ENCODE measurements around the gene EMD. TPM values are rescaled to one million over a fixed set of nuclear protein-coding genes. Genes with fewer than 3 reads are reported as not detected.
A peak's percentile ranks its signal among the peaks of the same experiment; 100 is the strongest.
"Not testable (repeated sequence)": the region's sequence is repeated elsewhere in the genome, so short reads cannot be mapped to it uniquely, and the experiment has no call there.

Gene EMD
- total RNA-seq = 10 to 100 TPM; 33.8 to 48.1 (median 45.6) TPM

DNA sequence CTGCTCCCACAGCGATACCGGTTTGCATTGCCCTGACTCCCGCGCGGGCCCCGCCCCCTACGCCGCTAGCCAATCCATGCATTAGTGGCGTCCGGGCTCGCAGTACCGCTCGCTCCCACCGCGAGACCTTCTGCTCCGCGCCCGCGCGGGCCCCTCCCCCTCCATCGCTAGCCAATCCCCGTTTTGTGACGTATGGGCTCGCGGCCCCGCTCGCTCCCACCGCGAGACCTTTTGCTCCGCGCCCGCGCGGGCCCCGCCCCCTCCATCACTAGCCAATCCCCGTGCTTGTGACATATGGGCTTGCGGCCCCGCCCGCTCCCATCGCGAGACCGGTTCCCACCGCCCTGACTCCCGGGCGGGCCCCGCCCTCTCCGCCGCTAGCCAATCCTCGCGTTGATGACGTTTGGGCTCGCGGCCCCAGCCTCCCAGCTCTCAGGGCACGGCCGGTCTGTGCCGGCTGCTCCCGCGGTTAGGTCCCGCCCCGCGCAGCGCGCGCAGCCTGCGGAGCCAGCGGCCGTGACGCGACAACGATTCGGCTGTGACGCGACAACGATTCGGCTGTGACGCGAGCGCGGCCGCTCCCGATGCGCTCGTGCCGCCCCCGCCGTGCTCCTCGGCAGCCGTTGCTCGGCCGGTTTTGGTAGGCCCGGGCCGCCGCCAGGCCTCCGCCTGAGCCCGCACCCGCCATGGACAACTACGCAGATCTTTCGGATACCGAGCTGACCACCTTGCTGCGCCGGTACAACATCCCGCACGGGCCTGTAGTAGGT, at the start of gene EMD:
Gene EMD, plus strand, starts transcription at position 497 of the 770 bp plus-strand sequence. Its CDS starts 190 bp downstream, at position 687.
- TF ChIP-seq POLR2A (IDR thresholded peaks at IDR 0.05) (peak; percentile 66), POLR2AphosphoS5 (IDR thresholded peaks at IDR 0.05) (peak; percentile 62 to 93 (median 77))
- TF ChIP-seq, protein P1, sequence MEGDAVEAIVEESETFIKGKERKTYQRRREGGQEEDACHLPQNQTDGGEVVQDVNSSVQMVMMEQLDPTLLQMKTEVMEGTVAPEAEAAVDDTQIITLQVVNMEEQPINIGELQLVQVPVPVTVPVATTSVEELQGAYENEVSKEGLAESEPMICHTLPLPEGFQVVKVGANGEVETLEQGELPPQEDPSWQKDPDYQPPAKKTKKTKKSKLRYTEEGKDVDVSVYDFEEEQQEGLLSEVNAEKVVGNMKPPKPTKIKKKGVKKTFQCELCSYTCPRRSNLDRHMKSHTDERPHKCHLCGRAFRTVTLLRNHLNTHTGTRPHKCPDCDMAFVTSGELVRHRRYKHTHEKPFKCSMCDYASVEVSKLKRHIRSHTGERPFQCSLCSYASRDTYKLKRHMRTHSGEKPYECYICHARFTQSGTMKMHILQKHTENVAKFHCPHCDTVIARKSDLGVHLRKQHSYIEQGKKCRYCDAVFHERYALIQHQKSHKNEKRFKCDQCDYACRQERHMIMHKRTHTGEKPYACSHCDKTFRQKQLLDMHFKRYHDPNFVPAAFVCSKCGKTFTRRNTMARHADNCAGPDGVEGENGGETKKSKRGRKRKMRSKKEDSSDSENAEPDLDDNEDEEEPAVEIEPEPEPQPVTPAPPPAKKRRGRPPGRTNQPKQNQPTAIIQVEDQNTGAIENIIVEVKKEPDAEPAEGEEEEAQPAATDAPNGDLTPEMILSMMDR (IDR thresholded peaks at IDR 0.05) = peak in 1 of 3 donors; percentile 18
- Histone ChIP-seq H3K36me3 (no peaks in the 10 kb centered on the region), H3K4me3 (peak within 1 kb of the TSS; percentile 76 to 79 (median 76)), H3K27me3 (peaks cover 0 to 14% of the 10 kb centered on the region in 2 donors), H3K4me1 (no peaks in the 10 kb centered on the region), H3K9me3 (no peaks in the 10 kb centered on the region), H3K27ac (peak within 1 kb of the TSS; percentile 97 to 99)
- intact Hi-C loops (cut with DNase I; ENCODE audit: low total_unique reads) = no loop called here
- peak; percentile 95 to 98 for DNase-seq (ENCODE audit: low spot score in 2 of 2)

DNA sequence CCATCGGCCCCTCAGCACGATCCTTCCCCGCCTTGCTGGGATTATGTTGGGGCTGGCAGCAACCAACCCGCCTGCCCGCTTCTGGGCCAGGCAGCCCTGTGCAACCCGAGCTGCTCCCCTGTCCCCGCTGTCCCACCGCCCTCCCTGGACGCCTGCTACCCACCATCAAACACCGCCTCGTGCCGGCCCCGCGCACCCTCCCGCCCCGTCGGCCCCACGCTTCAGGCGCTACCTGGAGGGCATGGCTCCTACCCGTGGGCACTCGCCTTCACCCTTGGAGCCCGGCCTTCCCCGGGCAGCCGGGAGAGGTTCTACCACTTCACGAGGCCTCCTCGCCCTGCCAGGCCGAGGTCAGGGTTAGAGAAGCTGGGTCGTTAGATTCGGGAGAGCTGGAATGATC, 46.5 kb upstream of the EMD start:
- DNase-seq (ENCODE audit: low spot score in 2 of 2) = no peak
- Histone ChIP-seq H3K27me3 (peaks cover 0 to 45% of the 10 kb centered on the region in 2 donors), H3K36me3 (no peaks in the 10 kb centered on the region), H3K27ac (no peak overlapping the region), H3K4me1 (no peaks in the 10 kb centered on the region), H3K4me3 (no peak overlapping the region), H3K9me3 (no peaks in the 10 kb centered on the region)
- TF ChIP-seq POLR2A (IDR thresholded peaks at IDR 0.05) (no peak), POLR2AphosphoS5 (IDR thresholded peaks at IDR 0.05) (no peak)
- TF ChIP-seq, protein P1 (IDR thresholded peaks at IDR 0.05) = no peak
- intact Hi-C loops (cut with DNase I; ENCODE audit: low total_unique reads) = no loop called here

DNA sequence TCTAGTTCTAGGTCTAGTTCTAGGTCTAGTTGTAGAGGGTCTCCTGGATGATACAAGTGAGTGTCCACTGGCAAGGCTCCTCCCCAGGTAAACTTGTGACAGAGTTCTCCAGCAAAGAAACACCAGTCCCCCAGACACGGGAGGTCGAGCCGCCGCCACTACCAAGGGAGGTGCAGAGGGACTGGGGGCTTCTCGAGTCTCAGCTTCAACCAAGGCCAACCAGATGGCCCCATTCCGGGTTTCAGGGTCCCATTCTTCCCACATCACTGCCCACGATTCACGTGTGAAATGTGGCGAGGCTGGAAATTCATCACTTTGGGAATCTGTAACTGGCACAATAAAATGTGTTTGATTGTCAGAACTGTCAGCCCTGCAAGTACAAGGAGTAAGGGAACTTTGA, 46.0 kb upstream of the EMD start:
- Histone ChIP-seq H3K36me3 (no peaks in the 10 kb centered on the region), H3K27ac (no peak overlapping the region), H3K9me3 (no peaks in the 10 kb centered on the region), H3K4me1 (no peaks in the 10 kb centered on the region), H3K4me3 (no peak overlapping the region), H3K27me3 (peaks cover 0 to 43% of the 10 kb centered on the region in 2 donors)
- TF ChIP-seq, protein P1 (IDR thresholded peaks at IDR 0.05) = no peak
- TF ChIP-seq POLR2A (IDR thresholded peaks at IDR 0.05) (no peak), POLR2AphosphoS5 (IDR thresholded peaks at IDR 0.05) (no peak)
- intact Hi-C loops (cut with DNase I; ENCODE audit: low total_unique reads) = no loop called here
- DNase-seq (ENCODE audit: low spot score in 2 of 2) = no peak

DNA sequence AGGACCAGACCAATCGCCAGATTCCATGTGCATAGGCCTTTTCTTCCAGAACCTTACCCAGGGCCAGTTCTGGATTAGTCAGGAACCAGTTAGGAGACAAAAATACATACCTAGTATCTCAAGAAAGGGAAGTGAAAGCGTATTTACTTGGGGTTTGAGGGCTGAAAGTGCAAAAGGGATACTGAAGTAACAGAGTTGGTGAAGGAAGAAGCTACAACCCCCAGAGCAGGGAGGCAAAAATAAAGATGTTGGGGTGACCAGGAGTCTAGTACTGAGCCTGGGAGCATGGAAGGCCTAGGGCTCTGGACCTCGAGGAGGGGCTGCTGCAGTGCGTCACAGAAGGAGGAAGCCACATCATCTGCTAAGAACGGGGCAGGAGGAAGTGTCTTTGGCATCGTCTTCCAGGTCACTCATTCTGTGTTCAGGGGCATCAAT, 45.2 kb upstream of the EMD start:
- Histone ChIP-seq H3K27ac (no peak overlapping the region), H3K27me3 (peaks cover 0 to 39% of the 10 kb centered on the region in 2 donors), H3K9me3 (no peaks in the 10 kb centered on the region), H3K36me3 (no peaks in the 10 kb centered on the region), H3K4me3 (no peak overlapping the region), H3K4me1 (no peaks in the 10 kb centered on the region)
- TF ChIP-seq POLR2AphosphoS5 (IDR thresholded peaks at IDR 0.05) (no peak), POLR2A (IDR thresholded peaks at IDR 0.05) (no peak)
- TF ChIP-seq, protein P1 (IDR thresholded peaks at IDR 0.05) = no peak
- intact Hi-C loops (cut with DNase I; ENCODE audit: low total_unique reads) = no loop called here
- no peak for DNase-seq (ENCODE audit: low spot score in 2 of 2)

DNA sequence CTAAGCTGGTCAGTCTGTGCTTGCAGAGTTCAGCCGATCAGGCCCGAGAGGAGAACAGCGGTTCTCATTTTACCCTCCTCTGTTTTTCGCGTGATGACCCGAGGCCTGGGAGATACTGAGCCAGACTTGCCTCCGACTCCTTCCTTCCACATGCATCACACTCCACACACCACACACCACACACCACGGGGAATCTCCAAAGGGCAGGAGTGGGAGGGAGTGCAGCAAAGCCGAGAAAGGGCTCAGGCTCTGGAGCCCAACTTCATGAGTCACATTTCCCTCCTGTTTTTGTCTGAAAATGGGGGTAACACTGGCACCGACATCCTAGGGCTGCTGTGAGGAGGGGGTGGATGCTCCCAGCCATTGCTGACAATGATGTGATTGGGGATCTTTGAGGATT, 44.6 kb upstream of the EMD start:
- intact Hi-C loops (cut with DNase I; ENCODE audit: low total_unique reads) = no loop called here
- Histone ChIP-seq H3K9me3 (no peaks in the 10 kb centered on the region), H3K4me3 (no peak overlapping the region), H3K27ac (no peak overlapping the region), H3K4me1 (no peaks in the 10 kb centered on the region), H3K27me3 (peaks cover 0 to 36% of the 10 kb centered on the region in 2 donors), H3K36me3 (no peaks in the 10 kb centered on the region)
- DNase-seq (ENCODE audit: low spot score in 2 of 2) = no peak
- TF ChIP-seq POLR2AphosphoS5 (IDR thresholded peaks at IDR 0.05) (no peak), POLR2A (IDR thresholded peaks at IDR 0.05) (no peak)
- TF ChIP-seq, protein P1 (IDR thresholded peaks at IDR 0.05) = no peak

DNA sequence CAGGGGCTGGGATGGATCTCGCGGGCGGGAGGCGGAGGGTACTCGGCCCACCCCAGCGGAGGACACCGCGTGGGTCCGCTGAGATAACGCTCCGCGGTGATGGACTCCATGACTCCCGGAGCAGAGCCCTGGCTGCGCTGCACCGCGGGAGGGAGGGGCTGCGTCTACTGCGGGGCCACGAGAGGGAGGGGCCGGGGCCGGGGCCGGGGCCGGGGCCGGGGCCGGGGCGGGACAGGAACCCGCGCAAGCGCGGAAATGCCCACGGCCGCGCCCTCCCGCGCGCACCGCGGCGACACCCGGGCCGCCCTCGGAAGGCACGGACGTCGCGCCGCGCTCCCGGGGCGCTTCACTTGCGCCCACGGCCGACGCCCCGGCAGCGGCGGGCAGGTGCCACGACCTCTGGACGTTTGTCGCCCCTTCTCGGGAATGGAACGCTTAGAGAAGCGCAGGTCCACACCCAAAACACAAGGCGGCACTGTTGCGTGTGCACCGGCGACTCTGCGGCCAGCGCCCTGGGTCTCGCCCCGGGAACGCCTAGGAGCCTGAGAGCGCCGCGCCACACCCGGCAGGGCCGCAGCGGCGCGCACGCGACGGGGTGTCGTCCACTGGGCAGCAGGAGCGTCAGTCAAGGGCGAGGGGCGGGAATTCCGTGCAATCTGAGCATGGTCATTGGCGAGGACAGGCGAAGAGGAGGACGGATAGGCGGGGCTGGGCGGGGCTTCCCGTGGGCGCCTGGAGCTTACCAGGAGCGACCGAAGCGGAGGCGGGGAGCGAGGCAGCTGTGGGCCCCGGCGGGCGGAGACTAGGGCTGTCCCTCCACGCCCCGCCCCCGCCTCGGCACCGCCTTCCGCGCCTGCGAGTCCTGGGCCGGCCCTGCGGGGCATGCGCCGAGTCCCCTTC, 37.4 kb upstream of the EMD start:
- H3K36me3 ChIP-seq; intact Hi-C loops (cut with DNase I; ENCODE audit: low total_unique reads); DNase-seq (ENCODE audit: low spot score in 2 of 2); H3K27ac ChIP-seq; H3K27me3 ChIP-seq; H3K9me3 ChIP-seq; H3K4me1 ChIP-seq: not testable (repeated sequence)
- H3K4me3 ChIP-seq = peak overlapping the region in 1 of 3 donors; percentile 28

DNA sequence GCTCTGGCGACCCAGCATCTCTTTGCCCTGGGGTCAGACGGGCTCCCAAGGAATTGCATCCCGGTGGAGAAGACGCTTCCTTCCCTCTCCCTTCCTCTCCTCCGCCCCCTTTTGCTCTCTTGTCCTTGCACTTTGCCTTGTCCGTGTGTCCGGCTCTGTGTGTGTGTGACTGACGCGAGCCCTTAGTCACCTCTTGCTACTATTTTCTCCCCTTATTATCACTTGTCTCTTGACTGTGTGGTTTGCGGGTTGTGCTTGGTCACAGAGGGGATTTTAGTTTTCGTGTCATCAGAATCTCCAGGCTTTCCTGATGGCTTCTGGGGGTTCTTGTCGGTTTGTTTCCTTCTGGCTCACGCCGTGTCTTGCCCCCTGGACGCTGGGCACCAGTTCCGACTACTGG, 36.0 kb upstream of the EMD start:
- not testable (repeated sequence) for H3K4me3 ChIP-seq

More for the DNA sequence above, 36.0 kb upstream of the EMD start:
- H3K27me3 ChIP-seq; H3K9me3 ChIP-seq; DNase-seq (ENCODE audit: low spot score in 2 of 2); H3K36me3 ChIP-seq; H3K27ac ChIP-seq; H3K4me1 ChIP-seq; intact Hi-C loops (cut with DNase I; ENCODE audit: low total_unique reads): not testable (repeated sequence)
